Panc1 (cell line): ENCODE results near the gene B9D2.

Experiments used
- POLR2AphosphoS5 ChIP-seq: IDR thresholded peaks from 2 replicates; pipeline ENCODE4 v1.6.1; 2012; ENCODE audit warnings: mild to moderate bottlenecking, low read depth, low read length, moderate library complexity
- TF ChIP-seq, protein P1 (sequence below): fragments of 450-650 bp; IDR thresholded peaks from 2 replicates; pipeline ENCODE4 v1.5.1; 2017; ENCODE audit warnings: mild to moderate bottlenecking

GRCh38 chr19:41318696-41319499, 45.1 kb downstream of the B9D2 start:
- TF ChIP-seq, protein P1, sequence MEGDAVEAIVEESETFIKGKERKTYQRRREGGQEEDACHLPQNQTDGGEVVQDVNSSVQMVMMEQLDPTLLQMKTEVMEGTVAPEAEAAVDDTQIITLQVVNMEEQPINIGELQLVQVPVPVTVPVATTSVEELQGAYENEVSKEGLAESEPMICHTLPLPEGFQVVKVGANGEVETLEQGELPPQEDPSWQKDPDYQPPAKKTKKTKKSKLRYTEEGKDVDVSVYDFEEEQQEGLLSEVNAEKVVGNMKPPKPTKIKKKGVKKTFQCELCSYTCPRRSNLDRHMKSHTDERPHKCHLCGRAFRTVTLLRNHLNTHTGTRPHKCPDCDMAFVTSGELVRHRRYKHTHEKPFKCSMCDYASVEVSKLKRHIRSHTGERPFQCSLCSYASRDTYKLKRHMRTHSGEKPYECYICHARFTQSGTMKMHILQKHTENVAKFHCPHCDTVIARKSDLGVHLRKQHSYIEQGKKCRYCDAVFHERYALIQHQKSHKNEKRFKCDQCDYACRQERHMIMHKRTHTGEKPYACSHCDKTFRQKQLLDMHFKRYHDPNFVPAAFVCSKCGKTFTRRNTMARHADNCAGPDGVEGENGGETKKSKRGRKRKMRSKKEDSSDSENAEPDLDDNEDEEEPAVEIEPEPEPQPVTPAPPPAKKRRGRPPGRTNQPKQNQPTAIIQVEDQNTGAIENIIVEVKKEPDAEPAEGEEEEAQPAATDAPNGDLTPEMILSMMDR = no peak
- no peak for TF ChIP-seq POLR2AphosphoS5
